ENCODE results near the gene DECR2. TPM values are rescaled to one million over a fixed set of nuclear protein-coding genes. Genes with fewer than 3 reads are reported as not detected.
A peak's percentile ranks its signal among the peaks of the same experiment; 100 is the strongest.

Gene DECR2
- total RNA-seq, 1 donor from 2014 or later, result 17.4 TPM

DNA sequence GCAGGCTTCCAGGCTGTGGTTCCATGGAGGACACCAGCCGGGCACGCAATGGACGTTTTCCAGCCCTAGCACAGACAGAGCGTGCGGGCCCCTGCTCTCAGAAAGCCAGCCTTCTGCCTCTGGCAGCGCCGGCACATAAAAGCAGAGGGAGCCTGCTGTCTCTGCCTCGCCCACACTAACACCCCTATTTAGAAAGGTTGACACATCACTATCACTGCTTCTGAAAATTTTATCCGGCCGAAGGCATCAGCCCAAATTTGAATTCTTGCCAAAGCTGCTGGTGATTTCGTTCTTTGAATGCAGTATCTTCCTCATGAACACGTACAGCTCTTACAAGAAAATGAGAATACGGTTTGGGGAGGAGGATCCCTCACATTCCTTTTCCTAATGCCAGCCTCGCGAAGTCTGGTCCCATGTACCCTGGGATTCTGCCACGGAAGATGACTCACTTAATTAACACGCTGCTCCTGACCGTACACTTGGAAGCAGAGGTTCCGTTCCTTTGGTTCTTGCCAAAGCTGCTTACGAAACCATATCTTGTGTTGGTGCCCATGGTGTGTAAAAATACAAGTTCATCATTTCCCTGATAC lies 22.4 kb downstream of the DECR2 start:
- DNase-seq (ENCODE audit: low read depth) (peak; percentile 96), FAIRE-seq (peak; percentile 55)
- Histone ChIP-seq H3K4me2 (ENCODE audit: low read length) (peak overlapping the region; percentile 96), H3K27me3 (ENCODE audit: insufficient read depth, low read length) (no peaks in the 10 kb centered on the region), H3K4me3 (ENCODE audit: insufficient read depth, low read depth, low read length) (peak overlapping the region; percentile 68), H3K27ac (ENCODE audit: low read depth, low read length) (peak overlapping the region; percentile 35), H3K9ac (ENCODE audit: low read length) (peak overlapping the region; percentile 72), H3K9me3 (ENCODE audit: insufficient read depth, low read depth, low read length) (no peaks in the 10 kb centered on the region), H3K4me1 (ENCODE audit: insufficient read depth, low read length) (peaks cover 25% of the 10 kb centered on the region), H3K79me2 (ENCODE audit: insufficient read depth, low read length) (peaks cover 29% of the 10 kb centered on the region), H4K20me1 (ENCODE audit: insufficient read depth, low read length) (peaks cover 29% of the 10 kb centered on the region), H2AFZ (ENCODE audit: low read depth, low read length) (peak overlapping the region; percentile 97), H3K36me3 (ENCODE audit: insufficient read depth, low read length) (no peaks in the 10 kb centered on the region)
- peaks cover 15% of the 10 kb centered on the region for H3K27me3 Mint-ChIP-seq (ENCODE audit: low read depth, unreplicated experiment)
- TF ChIP-seq EZH2 (IDR thresholded peaks at IDR 0.05; ENCODE audit: insufficient read depth, low read length), result no peak
- TF ChIP-seq, protein P1, sequence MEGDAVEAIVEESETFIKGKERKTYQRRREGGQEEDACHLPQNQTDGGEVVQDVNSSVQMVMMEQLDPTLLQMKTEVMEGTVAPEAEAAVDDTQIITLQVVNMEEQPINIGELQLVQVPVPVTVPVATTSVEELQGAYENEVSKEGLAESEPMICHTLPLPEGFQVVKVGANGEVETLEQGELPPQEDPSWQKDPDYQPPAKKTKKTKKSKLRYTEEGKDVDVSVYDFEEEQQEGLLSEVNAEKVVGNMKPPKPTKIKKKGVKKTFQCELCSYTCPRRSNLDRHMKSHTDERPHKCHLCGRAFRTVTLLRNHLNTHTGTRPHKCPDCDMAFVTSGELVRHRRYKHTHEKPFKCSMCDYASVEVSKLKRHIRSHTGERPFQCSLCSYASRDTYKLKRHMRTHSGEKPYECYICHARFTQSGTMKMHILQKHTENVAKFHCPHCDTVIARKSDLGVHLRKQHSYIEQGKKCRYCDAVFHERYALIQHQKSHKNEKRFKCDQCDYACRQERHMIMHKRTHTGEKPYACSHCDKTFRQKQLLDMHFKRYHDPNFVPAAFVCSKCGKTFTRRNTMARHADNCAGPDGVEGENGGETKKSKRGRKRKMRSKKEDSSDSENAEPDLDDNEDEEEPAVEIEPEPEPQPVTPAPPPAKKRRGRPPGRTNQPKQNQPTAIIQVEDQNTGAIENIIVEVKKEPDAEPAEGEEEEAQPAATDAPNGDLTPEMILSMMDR (IDR thresholded peaks at IDR 0.05; ENCODE audit: insufficient read depth, low read depth, low read length), result no peak
- H3K4me1 Mint-ChIP-seq (ENCODE audit: low read depth, unreplicated experiment), result peaks cover 16% of the 10 kb centered on the region
- peak overlapping the region; percentile 76 for H3K4me3 Mint-ChIP-seq (ENCODE audit: unreplicated experiment)
- H3K27ac Mint-ChIP-seq (ENCODE audit: unreplicated experiment), result no peak overlapping the region
- no peaks in the 10 kb centered on the region for H3K9me3 Mint-ChIP-seq (ENCODE audit: unreplicated experiment)
- H3K36me3 Mint-ChIP-seq (ENCODE audit: low read depth, unreplicated experiment), result peaks cover 7% of the 10 kb centered on the region

DNA sequence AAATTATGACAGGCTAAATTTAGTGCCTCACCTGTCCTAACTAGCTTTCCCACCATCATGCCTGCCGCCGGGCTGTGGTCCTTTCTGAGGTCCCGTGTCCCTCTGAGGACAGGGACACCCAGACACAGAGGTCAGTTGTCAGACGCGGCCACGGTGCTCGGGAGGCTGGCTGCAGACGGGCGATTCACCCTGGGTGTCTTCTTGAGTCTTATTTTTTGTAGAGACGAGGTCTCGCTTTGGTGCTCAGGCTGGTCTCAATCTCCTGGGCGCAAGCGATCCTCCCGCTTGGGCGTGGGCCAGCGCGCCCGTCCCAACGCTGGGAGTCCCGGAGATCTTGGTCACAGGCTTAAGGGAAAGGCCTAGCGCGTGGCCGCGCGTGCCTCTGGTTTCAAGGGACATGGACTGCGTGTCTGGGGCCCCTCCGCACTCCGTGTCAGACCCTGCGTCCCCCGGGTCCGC lies 23.0 kb downstream of the DECR2 start:
- no peak for FAIRE-seq
- Mint-ChIP-seq H3K4me1 (ENCODE audit: low read depth, unreplicated experiment) (peaks cover 16% of the 10 kb centered on the region), H3K27ac (ENCODE audit: unreplicated experiment) (peak overlapping the region; percentile 66), H3K9me3 (ENCODE audit: unreplicated experiment) (no peaks in the 10 kb centered on the region), H3K4me3 (ENCODE audit: unreplicated experiment) (peak overlapping the region; percentile 76), H3K27me3 (ENCODE audit: low read depth, unreplicated experiment) (peaks cover 15% of the 10 kb centered on the region), H3K36me3 (ENCODE audit: low read depth, unreplicated experiment) (peaks cover 7% of the 10 kb centered on the region)
- H3K27me3 ChIP-seq (ENCODE audit: insufficient read depth, low read length), result no peaks in the 10 kb centered on the region
- peak overlapping the region; percentile 72 for H3K9ac ChIP-seq (ENCODE audit: low read length)
- DNase-seq (ENCODE audit: low read depth), result no peak
- TF ChIP-seq EZH2 (IDR thresholded peaks at IDR 0.05; ENCODE audit: insufficient read depth, low read length), result no peak
- TF ChIP-seq, protein P1 (IDR thresholded peaks at IDR 0.05; ENCODE audit: insufficient read depth, low read depth, low read length), result no peak
- H3K4me1 ChIP-seq (ENCODE audit: insufficient read depth, low read length), result peaks cover 25% of the 10 kb centered on the region
- H3K4me2 ChIP-seq (ENCODE audit: low read length), result peak overlapping the region; percentile 96
- H3K9me3 ChIP-seq (ENCODE audit: insufficient read depth, low read depth, low read length), result no peaks in the 10 kb centered on the region
- H3K36me3 ChIP-seq (ENCODE audit: insufficient read depth, low read length), result no peaks in the 10 kb centered on the region
- H4K20me1 ChIP-seq (ENCODE audit: insufficient read depth, low read length), result peaks cover 33% of the 10 kb centered on the region
- peak overlapping the region; percentile 97 for H2AFZ ChIP-seq (ENCODE audit: low read depth, low read length)
- H3K27ac ChIP-seq (ENCODE audit: low read depth, low read length), result peak overlapping the region; percentile 35
- peaks cover 34% of the 10 kb centered on the region for H3K79me2 ChIP-seq (ENCODE audit: insufficient read depth, low read length)
- peak overlapping the region; percentile 68 for H3K4me3 ChIP-seq (ENCODE audit: insufficient read depth, low read depth, low read length)
